Measurements from ENCODE around the gene TCEAL4.

DNA sequence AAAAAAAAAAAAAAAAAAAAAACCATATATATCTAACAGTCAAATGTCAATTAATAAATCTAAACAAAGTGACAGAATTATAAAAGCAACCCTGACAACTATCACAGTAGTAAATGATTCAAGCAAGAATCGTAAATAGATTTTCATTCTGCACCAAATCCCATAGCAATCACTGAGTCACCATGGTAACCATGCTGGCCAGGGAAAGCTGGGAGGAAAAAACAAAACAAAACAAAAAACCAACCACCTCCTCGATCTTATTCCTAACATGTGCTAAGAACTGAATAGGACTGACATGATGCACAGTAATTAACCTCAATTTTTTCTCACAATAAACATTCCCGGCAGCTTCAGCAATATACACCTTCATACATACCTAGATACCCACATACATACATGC lies 35.4 kb upstream of the TCEAL4 start:
- TF ChIP-seq, protein P1, sequence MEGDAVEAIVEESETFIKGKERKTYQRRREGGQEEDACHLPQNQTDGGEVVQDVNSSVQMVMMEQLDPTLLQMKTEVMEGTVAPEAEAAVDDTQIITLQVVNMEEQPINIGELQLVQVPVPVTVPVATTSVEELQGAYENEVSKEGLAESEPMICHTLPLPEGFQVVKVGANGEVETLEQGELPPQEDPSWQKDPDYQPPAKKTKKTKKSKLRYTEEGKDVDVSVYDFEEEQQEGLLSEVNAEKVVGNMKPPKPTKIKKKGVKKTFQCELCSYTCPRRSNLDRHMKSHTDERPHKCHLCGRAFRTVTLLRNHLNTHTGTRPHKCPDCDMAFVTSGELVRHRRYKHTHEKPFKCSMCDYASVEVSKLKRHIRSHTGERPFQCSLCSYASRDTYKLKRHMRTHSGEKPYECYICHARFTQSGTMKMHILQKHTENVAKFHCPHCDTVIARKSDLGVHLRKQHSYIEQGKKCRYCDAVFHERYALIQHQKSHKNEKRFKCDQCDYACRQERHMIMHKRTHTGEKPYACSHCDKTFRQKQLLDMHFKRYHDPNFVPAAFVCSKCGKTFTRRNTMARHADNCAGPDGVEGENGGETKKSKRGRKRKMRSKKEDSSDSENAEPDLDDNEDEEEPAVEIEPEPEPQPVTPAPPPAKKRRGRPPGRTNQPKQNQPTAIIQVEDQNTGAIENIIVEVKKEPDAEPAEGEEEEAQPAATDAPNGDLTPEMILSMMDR (IDR thresholded peaks at IDR 0.05; ENCODE audit: low read depth, low read length, poor library complexity, severe bottlenecking) = no peak
- TF ChIP-seq EZH2phosphoT487 (IDR thresholded peaks at IDR 0.05; ENCODE audit: borderline replicate concordance, low read length) = no peak
